SH-SY5Y (cell line): Measurements from ENCODE around the gene CAMK2D.

ENCODE experiments used
- GATA2 ChIP-seq: IDR thresholded peaks from 2 replicates; pipeline ENCODE4 v1.6.1; 2011; ENCODE audit warnings: mild to moderate bottlenecking, low read depth, low read length
- GATA3 ChIP-seq: IDR thresholded peaks from 2 replicates; pipeline ENCODE4 v1.6.1; 2011; ENCODE audit warnings: low read depth, mild to moderate bottlenecking, low read length, moderate library complexity

GRCh38 chr4:113446019-113446418 is 315.5 kb downstream of the CAMK2D start:
- TF ChIP-seq GATA2: no peak
- no peak for TF ChIP-seq GATA3
